Measurements from ENCODE around the gene MRPL54.
"Not testable (repeated sequence)": the region's sequence is repeated elsewhere in the genome, so short reads cannot be mapped to it uniquely, and the experiment has no call there.

Gene MRPL54

DNA sequence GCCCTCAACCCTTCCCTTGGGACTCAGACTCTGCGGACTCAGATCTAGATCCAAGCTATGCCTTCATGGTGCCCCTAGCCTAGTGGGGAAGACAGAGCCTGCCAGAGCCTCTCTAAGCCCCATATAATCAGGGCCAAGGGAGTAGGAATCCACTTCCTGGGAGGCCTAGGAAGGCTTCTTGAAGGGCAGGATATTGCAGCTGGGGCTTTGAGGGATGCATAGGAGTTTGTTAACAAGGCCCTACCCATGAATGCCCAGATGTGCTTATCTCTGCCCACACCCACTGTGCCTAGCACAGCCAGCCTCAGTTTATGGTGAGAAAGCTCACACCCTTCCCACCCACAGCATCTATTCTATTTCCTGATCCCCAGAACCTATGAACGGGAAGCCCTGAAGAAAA is 12.3 kb upstream of the MRPL54 start:
- H3K4me3 ChIP-seq (ENCODE audit: low read depth, low read length) = no peak overlapping the region
- no peak for TF ChIP-seq CTCF (IDR thresholded peaks at IDR 0.05; ENCODE audit: low read depth, low read length, missing control alignments)
- no peak for DNase-seq (ENCODE audit: low read depth)

- TF ChIP-seq CTCF (IDR thresholded peaks at IDR 0.05; ENCODE audit: low read depth, low read length, missing control alignments) = no peak
- H3K4me3 ChIP-seq (ENCODE audit: low read depth, low read length) = no peak overlapping the region
- no peak for DNase-seq (ENCODE audit: low read depth)
Observed at GRCh38 chr19:3751236-3751635, 11.2 kb upstream of the MRPL54 start.

GRCh38 chr19:3752492-3752891 is 10.0 kb upstream of the MRPL54 start:
- no peak overlapping the region for H3K4me3 ChIP-seq (ENCODE audit: low read depth, low read length)
- no peak for TF ChIP-seq CTCF (IDR thresholded peaks at IDR 0.05; ENCODE audit: low read depth, low read length, missing control alignments)
- DNase-seq (ENCODE audit: low read depth) = no peak

DNA sequence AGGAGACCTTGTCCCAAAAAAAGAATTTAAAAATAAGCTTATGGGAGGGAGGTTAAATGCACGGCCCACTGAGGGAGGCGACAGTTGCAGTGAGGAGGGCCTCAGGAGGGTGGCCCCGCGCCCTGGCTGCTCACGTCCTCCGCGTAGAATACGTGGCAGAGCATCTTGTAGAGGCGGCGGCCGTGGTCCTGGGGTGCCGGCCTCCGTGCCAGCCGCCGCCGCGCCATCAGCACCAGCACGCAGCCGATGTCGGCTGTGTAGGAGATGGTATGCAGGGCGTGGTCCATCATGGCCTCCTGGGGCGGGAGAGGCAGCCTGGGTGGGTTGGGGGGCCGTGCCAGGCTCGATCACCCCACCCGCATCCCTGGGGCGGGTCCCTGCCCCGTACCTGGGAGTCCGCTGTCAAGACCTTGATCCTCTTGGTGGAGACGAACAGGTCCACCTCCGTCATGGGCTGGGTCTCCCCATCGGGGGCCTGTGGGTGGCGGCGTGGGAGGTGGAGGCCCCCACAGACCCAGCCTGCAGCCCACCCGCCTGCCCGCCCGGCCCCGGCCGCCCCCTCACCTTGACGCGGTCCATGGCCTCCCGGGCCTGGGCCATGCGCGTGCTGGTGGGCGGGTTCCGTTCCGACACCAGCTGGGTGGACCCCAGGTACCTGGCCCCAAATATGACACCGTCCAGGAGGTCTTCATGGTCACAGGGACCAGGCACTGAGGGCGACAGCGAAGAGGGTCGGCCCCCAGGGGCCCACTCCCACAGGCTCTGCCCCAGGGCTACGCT is 8.7 kb upstream of the MRPL54 start:
- no peak for TF ChIP-seq CTCF (IDR thresholded peaks at IDR 0.05; ENCODE audit: low read depth, low read length, missing control alignments)
- no peak for DNase-seq (ENCODE audit: low read depth)
- H3K4me3 ChIP-seq (ENCODE audit: low read depth, low read length) = no peak overlapping the region

GRCh38 chr19:3757705-3758104 is 4.8 kb upstream of the MRPL54 start:
- H3K4me3 ChIP-seq (ENCODE audit: low read depth, low read length); DNase-seq (ENCODE audit: low read depth): not testable (repeated sequence)

- not testable (repeated sequence) for DNase-seq (ENCODE audit: low read depth); H3K4me3 ChIP-seq (ENCODE audit: low read depth, low read length)
Observed at GRCh38 chr19:3758297-3758696, 4.2 kb upstream of the MRPL54 start.

- TF ChIP-seq CTCF (IDR thresholded peaks at IDR 0.05; ENCODE audit: low read depth, low read length, missing control alignments) = no peak
- H3K4me3 ChIP-seq (ENCODE audit: low read depth, low read length) = no peak overlapping the region
- DNase-seq (ENCODE audit: low read depth) = no peak
Observed at GRCh38 chr19:3759482-3760254, 2.8 kb upstream of the MRPL54 start.

DNA sequence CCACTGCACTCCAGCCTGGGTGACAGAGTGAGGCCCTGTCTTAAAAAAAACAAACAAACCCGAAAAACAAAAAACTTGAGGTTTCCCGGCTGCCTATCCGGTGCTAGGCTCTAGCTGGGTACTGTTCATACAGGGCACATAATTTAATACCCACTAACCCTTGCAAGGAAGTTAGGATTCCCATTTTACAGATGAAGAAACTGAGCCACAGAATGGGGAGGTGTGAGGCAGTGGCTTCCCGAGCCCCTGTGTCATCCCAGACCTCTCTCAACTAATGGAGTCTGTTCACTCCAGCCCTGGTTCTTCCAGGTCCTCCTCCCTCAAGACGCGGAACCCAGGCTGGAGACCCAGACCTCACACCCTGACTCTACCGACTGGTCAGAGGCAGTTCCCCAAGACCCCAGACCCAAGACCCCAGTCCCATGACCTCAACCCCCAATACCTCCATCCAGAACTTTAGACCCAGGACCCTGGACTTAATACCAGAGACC is 1.6 kb upstream of the MRPL54 start:
- DNase-seq (ENCODE audit: low read depth) = no peak
- no peak for TF ChIP-seq CTCF (IDR thresholded peaks at IDR 0.05; ENCODE audit: low read depth, low read length, missing control alignments)
- peak overlapping the region; percentile 84 for H3K4me3 ChIP-seq (ENCODE audit: low read depth, low read length)
